Heart left ventricle (tissue), 16 donors: Measurements from ENCODE around the gene MSI2. TPM values are rescaled to one million over a fixed set of nuclear protein-coding genes. Genes with fewer than 3 reads are reported as not detected.

Source experiments
- ATAC-seq, 4 donors: fragments of 200-7000 bp; cut with Tn5 transposase; one replicate each; pipeline ENCODE4 v1.9.1; 2020 to 2022; ENCODE audit warnings: moderate library complexity in 4 of 4, mild to moderate bottlenecking in 3 of 4, moderate number of reproducible peaks in 1 of 4
- DNase-seq, 5 donors: peaks; one replicate each; pipeline ENCODE4 v3.0.0-alpha.2; 2020
- H3K27ac ChIP-seq, 12 donors: fragments of 200-600 bp; sonication (generic) in 4 of 12; one replicate each; pipeline versions ENCODE4 v1.5.0 to v1.8.0; 2016 to 2022; ENCODE audit warnings: mild to moderate bottlenecking in 2 of 12
- H3K27me3 ChIP-seq, 9 donors: fragments of 200-600 bp; sonication (generic) in 2 of 9; one replicate each; pipeline versions ENCODE4 v1.5.1 to v1.8.0; 2016 to 2022; ENCODE audit warnings: mild to moderate bottlenecking in 3 of 9
- H3K36me3 ChIP-seq, 9 donors: fragments of 200-600 bp; sonication (generic) in 2 of 9; one replicate each; pipeline versions ENCODE4 v1.5.0 to v1.8.0; 2018 to 2022; ENCODE audit warnings: mild to moderate bottlenecking in 2 of 9
- H3K4me1 ChIP-seq, 12 donors: fragments of 200-600 bp; sonication (generic) in 4 of 12; one replicate each; pipeline versions ENCODE4 v1.5.0 to v1.8.0; 2016 to 2022; ENCODE audit warnings: mild to moderate bottlenecking in 3 of 12
- H3K4me3 ChIP-seq, 12 donors: fragments of 200-600 bp; sonication (generic) in 4 of 12; one replicate each; pipeline versions ENCODE4 v1.5.0 to v1.8.0; 2017 to 2022; ENCODE audit warnings: mild to moderate bottlenecking in 9 of 12, moderate library complexity in 4 of 12
- H3K9me3 ChIP-seq, 12 donors: fragments of 200-600 bp; sonication (generic) in 4 of 12; one replicate each; pipeline versions ENCODE4 v1.5.0 to v1.8.0; 2016 to 2022; ENCODE audit warnings: mild to moderate bottlenecking in 1 of 12
- CTCF ChIP-seq, 12 donors: fragments of 200-600 bp; sonication (generic) in 4 of 12; IDR thresholded peaks; one replicate each; pipeline versions ENCODE4 v1.5.0 to v1.8.0; 2018 to 2022; ENCODE audit warnings: antibody characterized with exemption in 12 of 12, mild to moderate bottlenecking in 5 of 12
- POLR2A ChIP-seq, 2 donors: fragments of 450-650 bp; IDR thresholded peaks; one replicate each; pipeline ENCODE4 v1.6.1; 2017; ENCODE audit warnings: antibody characterized with exemption in 2 of 2, mild to moderate bottlenecking in 2 of 2, moderate library complexity in 2 of 2
- WGBS, 4 donors: extraction: QIAGEN DNeasy Blood & Tissue Kit in 2 of 4; methylation state at CpG; one replicate each; pipeline versions ENCODE4 v1.1.5 to v1.1.7; 2013 to 2018; 5-methylcytosine and 5-hydroxymethylcytosine counted together
- intact Hi-C, 10 donors: fragments of 100-400 bp; cut with DNase I; formaldehyde crosslinking; loops; one replicate each; pipeline versions ENCODE4 v1.11.1 to v1.14.2; 2022
- polyA plus RNA-seq, 2 donors: library from polyadenylated mRNA; stranded (reverse); fragments of 200-250 nt; gene quantifications; one replicate each; pipeline ENCODE4 v1.2.3, GENCODE V29; 2013
- total RNA-seq, 9 donors: library from RNA; depleted of rRNA in 2 of 9; stranded (reverse); fragments of >200 nt in 2 of 9; fragmentation: NEBNext Ultra II Directional in 3 of 9; extraction: Animal tissue kit (Norgen Biotek cat#: 25700) in 3 of 9; gene quantifications; one replicate each; pipeline versions ENCODE4 v1.1.0 to v1.2.4, GENCODE V29; 2016 to 2023
- donor health status: ischemic (EF 13 %, LVEDD 7.1; RV severe dilation, severe dysfunction).
- donor health status: healthy with polysubstance abuse.
- donor health status: DM: no; HTN: yes; CAD: no.
- donor health status: DM: no; HTN: no; CAD: no.
- donor health status: ischemic (EF 25% LVEDD 6.9; RV normal size, moderate dysfunction).
- donor health status: ischemic (EF 25% LVEDD 5.7; RV mildly dilated, moderate dysfunction).
- donor health status: healthy.
- donor health status: DM: yes; HTN: yes; CAD: no.
- donor health status: ischemic (EF 35%, LVEDD 5.7; RV mildly dilated, moderate dysfunction).
- donor health status: nonischemic (EF 11% LVEDD 7.7; RV severe dilation, severe dysfunction).
- donor health status: DM: yes; HTN: yes; CAD: no.
- donor health status: PGD.
- donor health status: ischemic (EF 29% LVEDD 5.4; RV normal size, mild dysfunction).
- donor health status: nonischemic (EF 23%, LVEDD 6.1; RV moderate dilation, normal function).

The MSI2 gene
- total and polyA plus RNA-seq, 11 donors, result 35.9 to 120 (median 104) TPM

GRCh38 chr17:57665696-57666095 is 409.4 kb downstream of the MSI2 start:
- Histone ChIP-seq H3K36me3 (no peaks in the 10 kb centered on the region), H3K27me3 (no peaks in the 10 kb centered on the region), H3K4me1 (peaks cover 2 to 57% (median 23%) of the 10 kb centered on the region in 12 donors), H3K4me3 (no peak overlapping the region), H3K27ac (peak overlapping the region in 5 of 12 donors; percentile 36 to 62 (median 40)), H3K9me3 (no peaks in the 10 kb centered on the region)
- DNase-seq, result peak in 1 of 5 donors; percentile 12
- intact Hi-C loops, result loop anchor here in 5 of 10 donors (10.0 kb wide), 5 partner anchors 169 to 541 kb away; no protein-coding TSS in a partner anchor
- no peak for ATAC-seq
- TF ChIP-seq POLR2A (IDR thresholded peaks at IDR 0.05), result no peak
- no peak for TF ChIP-seq CTCF (IDR thresholded peaks at IDR 0.05)
- WGBS, 4 donors, result 65 to 100% (median 68%) methylated on average over 3 to 4 of the region's 4 CpGs

GRCh38 chr17:57666201-57666870 is 410.0 kb downstream of the MSI2 start:
- 77 to 82% (median 80%) methylated on average over 5 of the region's 5 CpGs for WGBS, 4 donors
- Histone ChIP-seq H3K9me3 (no peaks in the 10 kb centered on the region), H3K27me3 (no peaks in the 10 kb centered on the region), H3K27ac (peak overlapping the region in 6 of 12 donors; percentile 18 to 62 (median 38)), H3K4me3 (no peak overlapping the region), H3K4me1 (peaks cover 2 to 52% (median 23%) of the 10 kb centered on the region in 12 donors), H3K36me3 (no peaks in the 10 kb centered on the region)
- no peak for TF ChIP-seq CTCF (IDR thresholded peaks at IDR 0.05)
- TF ChIP-seq POLR2A (IDR thresholded peaks at IDR 0.05), result no peak
- no peak for ATAC-seq
- DNase-seq, result peak in 1 of 5 donors; percentile 1
- intact Hi-C loops, result loop anchor here in 5 of 10 donors (10.0 kb wide), 5 partner anchors 168 to 542 kb away; no protein-coding TSS in a partner anchor

- H3K9me3 ChIP-seq, result no peaks in the 10 kb centered on the region
- intact Hi-C loops, result loop anchor here in 5 of 10 donors (10.0 kb wide), 5 partner anchors 168 to 542 kb away; no protein-coding TSS in a partner anchor
- WGBS, 4 donors, result 89 to 97% (median 93%) methylated on average over 6 of the region's 6 CpGs
- TF ChIP-seq POLR2A (IDR thresholded peaks at IDR 0.05), result no peak
- no peak for TF ChIP-seq CTCF (IDR thresholded peaks at IDR 0.05)
- DNase-seq, result peak in 1 of 5 donors; percentile 8
- no peaks in the 10 kb centered on the region for H3K36me3 ChIP-seq
- H3K27ac ChIP-seq, result peak overlapping the region in 6 of 12 donors; percentile 18 to 64 (median 44)
- peaks cover 0 to 51% (median 24%) of the 10 kb centered on the region in 12 donors for H3K4me1 ChIP-seq
- ATAC-seq, result no peak
- no peak overlapping the region for H3K4me3 ChIP-seq
- H3K27me3 ChIP-seq, result no peaks in the 10 kb centered on the region
These were observed 410.6 kb downstream of the MSI2 start for GRCh38 chr17:57666946-57667345.

GRCh38 chr17:57667461-57667923 is 411.2 kb downstream of the MSI2 start:
- Histone ChIP-seq H3K9me3 (no peaks in the 10 kb centered on the region), H3K36me3 (no peaks in the 10 kb centered on the region), H3K4me3 (no peak overlapping the region), H3K4me1 (peaks cover 0 to 50% (median 23%) of the 10 kb centered on the region in 12 donors), H3K27me3 (no peaks in the 10 kb centered on the region), H3K27ac (peak overlapping the region in 8 of 12 donors; percentile 13 to 64 (median 40))
- intact Hi-C loops, result loop anchor here in 5 of 10 donors (10.0 kb wide), 5 partner anchors 167 to 543 kb away; no protein-coding TSS in a partner anchor
- TF ChIP-seq POLR2A (IDR thresholded peaks at IDR 0.05), result no peak
- TF ChIP-seq CTCF (IDR thresholded peaks at IDR 0.05), result no peak
- WGBS, 4 donors, result 63 to 85% (median 74%) methylated on average over 5 to 6 of the region's 6 CpGs
- ATAC-seq (no peak), DNase-seq (peak in 1 of 5 donors; percentile 16)
